Esophagus squamous epithelium (tissue), 5 donors: Measurements from ENCODE around the gene KIF1B. TPM values are rescaled to one million over a fixed set of nuclear protein-coding genes. Genes with fewer than 3 reads are reported as not detected.
A peak's percentile ranks its signal among the peaks of the same experiment; 100 is the strongest.
"Not testable (repeated sequence)": the region's sequence is repeated elsewhere in the genome, so short reads cannot be mapped to it uniquely, and the experiment has no call there.

Experiments used
- DNase-seq: peaks from one replicate; lab custom pipeline; 2025; lab: John Stamatoyannopoulos, UW
- H3K27ac ChIP-seq, 4 donors: fragments of 200-600 bp; sonication (generic); one replicate each; pipeline ENCODE4 v1.5.1; 2016 to 2019; ENCODE audit warnings: mild to moderate bottlenecking in 1 of 4
- H3K27me3 ChIP-seq, 4 donors: fragments of 200-600 bp; sonication (generic); 1 replicate in 3 of 4; 2 replicates in 1 of 4; pipeline versions ENCODE4 v1.5.1 to v1.6.0; 2017 to 2021; ENCODE audit warnings: antibody characterized with exemption in 1 of 4
- H3K36me3 ChIP-seq, 3 donors: fragments of 200-600 bp; sonication (generic); one replicate each; pipeline ENCODE4 v1.5.1; 2016 to 2019
- H3K4me1 ChIP-seq, 3 donors: fragments of 200-600 bp; sonication (generic); one replicate each; pipeline ENCODE4 v1.5.1; 2017 to 2019
- H3K4me3 ChIP-seq, 4 donors: fragments of 200-600 bp; sonication (generic); 1 replicate in 3 of 4; 2 replicates in 1 of 4; pipeline ENCODE4 v1.5.1; 2016 to 2019; ENCODE audit warnings: mild to moderate bottlenecking in 2 of 4, moderate library complexity in 1 of 4
- H3K9me3 ChIP-seq, 3 donors: fragments of 200-600 bp; sonication (generic); one replicate each; pipeline ENCODE4 v1.5.1; 2016 to 2019
- CTCF ChIP-seq, 6 experiments: fragments of 450-650 bp in 4 of 6; fragments of 200-600 bp in 2 of 6; sonication (generic) in 2 of 6; IDR thresholded peaks; one replicate each; pipeline ENCODE4 v1.5.1; 2016 to 2019; ENCODE audit warnings: antibody characterized with exemption in 6 of 6, mild to moderate bottlenecking in 4 of 6, moderate library complexity in 4 of 6
- POLR2A ChIP-seq, 4 donors: fragments of 450-650 bp; IDR thresholded peaks; one replicate each; pipeline ENCODE4 v1.6.1; 2017; ENCODE audit warnings: antibody characterized with exemption in 4 of 4, mild to moderate bottlenecking in 4 of 4, moderate library complexity in 3 of 4
- WGBS, 2 donors: methylation state at CpG; one replicate each; pipeline ENCODE4 v1.1.5; 2018; 5-methylcytosine and 5-hydroxymethylcytosine counted together
- intact Hi-C: fragments of 100-400 bp; cut with DNase I; formaldehyde crosslinking; loops from one replicate; pipeline ENCODE4 v1.15.0; 2022
- total RNA-seq, 4 donors: library from RNA; depleted of rRNA; stranded (reverse); fragments of >200 nt; gene quantifications; one replicate each; pipeline ENCODE4 v1.1.0, GENCODE V29; 2016
- donor health status: DM: yes; HTN: yes; CAD: no.

The KIF1B gene
- total RNA-seq, 4 donors from 2014 or later = 27.1 to 40.6 (median 38.1) TPM

- peaks cover 7 to 28% (median 8%) of the 10 kb centered on the region in 3 donors for H3K36me3 ChIP-seq
- H3K9me3 ChIP-seq = no peaks in the 10 kb centered on the region
- H3K4me3 ChIP-seq = no peak overlapping the region
- intact Hi-C loops = no loop called here
- peaks cover 3 to 47% (median 4%) of the 10 kb centered on the region in 3 donors for H3K4me1 ChIP-seq
- no peak overlapping the region for H3K27ac ChIP-seq
- no peak for DNase-seq
- TF ChIP-seq POLR2A (IDR thresholded peaks at IDR 0.05) (no peak), CTCF (IDR thresholded peaks at IDR 0.05) (no peak)
- WGBS, 2 donors = 80 to 82% methylated on average over 8 of the region's 8 CpGs
- no peaks in the 10 kb centered on the region for H3K27me3 ChIP-seq
Measured at GRCh38 chr1:10424651-10425050, 214.3 kb downstream of the KIF1B start.

GRCh38 chr1:10425826-10426534 is 215.6 kb downstream of the KIF1B start:
- H3K27me3 ChIP-seq, DNase-seq, H3K9me3 ChIP-seq, H3K27ac ChIP-seq, H3K4me3 ChIP-seq, intact Hi-C loops: not testable (repeated sequence)
- peaks cover 6 to 42% (median 8%) of the 10 kb centered on the region in 3 donors for H3K4me1 ChIP-seq
- 80 to 100% methylated on average over 2 to 5 of the region's 21 CpGs for WGBS, 2 donors
- H3K36me3 ChIP-seq = peaks cover 0 to 17% (median 4%) of the 10 kb centered on the region in 3 donors

GRCh38 chr1:10426535-10426848 is 216.1 kb downstream of the KIF1B start:
- peaks cover 0 to 12% (median 4%) of the 10 kb centered on the region in 3 donors for H3K36me3 ChIP-seq
- intact Hi-C loops, H3K27ac ChIP-seq, H3K4me3 ChIP-seq, H3K9me3 ChIP-seq, H3K27me3 ChIP-seq, DNase-seq: not testable (repeated sequence)
- WGBS, 2 donors = 96% methylated on average over 10 of the region's 21 CpGs; no CpG with 5 or more reads in 1 of the 2 donors
- H3K4me1 ChIP-seq = peaks cover 8 to 42% (median 10%) of the 10 kb centered on the region in 3 donors

- Histone ChIP-seq H3K27me3 (no peaks in the 10 kb centered on the region), H3K36me3 (no peaks in the 10 kb centered on the region), H3K4me3 (no peak overlapping the region), H3K27ac (no peak overlapping the region), H3K9me3 (no peaks in the 10 kb centered on the region), H3K4me1 (peaks cover 8 to 35% (median 13%) of the 10 kb centered on the region in 3 donors)
- intact Hi-C loops = loop anchor here (2.0 kb wide), 1 partner anchor 52 kb away; no protein-coding TSS in a partner anchor
- WGBS, 2 donors = 94 to 100% methylated on average over 1 to 3 of the region's 5 CpGs
- no peak for DNase-seq
- no peak for TF ChIP-seq POLR2A (IDR thresholded peaks at IDR 0.05)
- no peak for TF ChIP-seq CTCF (IDR thresholded peaks at IDR 0.05)
Measured at GRCh38 chr1:10428984-10429383, 218.6 kb downstream of the KIF1B start.

GRCh38 chr1:10429868-10430215 is 219.5 kb downstream of the KIF1B start:
- no peaks in the 10 kb centered on the region for H3K27me3 ChIP-seq
- peak overlapping the region; percentile 52 to 78 (median 68) for H3K4me3 ChIP-seq
- DNase-seq = no peak
- no peaks in the 10 kb centered on the region for H3K9me3 ChIP-seq
- peak overlapping the region; percentile 43 to 77 (median 64) for H3K27ac ChIP-seq
- intact Hi-C loops = loop anchor here (2.0 to 10.0 kb wide), 3 partner anchors 53 to 225 kb away; no protein-coding TSS in a partner anchor
- H3K4me1 ChIP-seq = peaks cover 8 to 32% (median 13%) of the 10 kb centered on the region in 3 donors
- H3K36me3 ChIP-seq = peaks cover 0 to 5% (median 0%) of the 10 kb centered on the region in 3 donors
- WGBS, 2 donors = 10 to 14% methylated on average over 8 to 16 of the region's 16 CpGs
- TF ChIP-seq CTCF (IDR thresholded peaks at IDR 0.05) = no peak
- no peak for TF ChIP-seq POLR2A (IDR thresholded peaks at IDR 0.05)
